Measurements from ENCODE around the gene MCF2L2.
A peak's percentile ranks its signal among the peaks of the same experiment; 100 is the strongest.
"Not testable (repeated sequence)": the region's sequence is repeated elsewhere in the genome, so short reads cannot be mapped to it uniquely, and the experiment has no call there.

MCF2L2 gene

DNA sequence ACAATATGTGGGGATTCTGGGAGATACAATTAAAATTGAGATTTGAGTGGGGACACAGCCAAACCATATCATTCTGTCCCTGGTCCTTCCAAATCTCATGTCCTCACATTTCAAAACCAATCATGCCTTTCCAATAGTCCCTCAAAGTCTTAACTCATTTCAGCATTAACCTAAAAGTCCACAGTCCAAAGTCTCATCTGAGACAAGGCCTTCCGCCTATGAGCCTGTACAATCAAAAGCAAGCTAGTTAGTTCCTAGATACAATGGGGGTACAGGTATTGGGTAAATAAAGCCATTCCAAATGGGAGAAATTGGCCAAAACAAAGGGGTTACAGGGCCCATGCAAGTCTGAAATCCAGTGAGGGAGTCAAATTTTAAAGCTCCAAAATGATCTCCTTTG is 260.4 kb downstream of the MCF2L2 start:
- DNase-seq (ENCODE audit: low read depth in 2 of 2): not testable (repeated sequence)

DNA sequence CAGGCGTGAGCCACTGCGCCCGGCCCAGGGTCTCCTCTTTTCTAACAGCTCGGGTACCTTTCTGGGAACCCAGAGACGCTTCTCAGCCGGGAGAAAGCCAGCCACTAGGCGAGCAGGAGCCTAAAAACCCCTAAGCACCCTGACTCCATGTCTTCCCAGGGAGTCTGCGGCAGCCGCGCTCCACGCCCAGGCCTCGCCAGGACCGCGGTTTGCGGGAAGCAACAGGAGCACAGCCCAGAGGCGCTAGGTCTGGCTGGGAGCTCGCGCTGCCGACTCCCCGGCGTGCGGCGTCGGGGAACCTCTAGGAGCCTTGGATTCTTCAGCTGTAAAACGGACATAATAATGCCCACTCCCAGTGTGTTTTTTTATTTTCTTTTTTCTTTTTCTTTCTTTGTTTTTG is 264.9 kb downstream of the MCF2L2 start:
- no peak for DNase-seq (ENCODE audit: low read depth in 2 of 2)

DNA sequence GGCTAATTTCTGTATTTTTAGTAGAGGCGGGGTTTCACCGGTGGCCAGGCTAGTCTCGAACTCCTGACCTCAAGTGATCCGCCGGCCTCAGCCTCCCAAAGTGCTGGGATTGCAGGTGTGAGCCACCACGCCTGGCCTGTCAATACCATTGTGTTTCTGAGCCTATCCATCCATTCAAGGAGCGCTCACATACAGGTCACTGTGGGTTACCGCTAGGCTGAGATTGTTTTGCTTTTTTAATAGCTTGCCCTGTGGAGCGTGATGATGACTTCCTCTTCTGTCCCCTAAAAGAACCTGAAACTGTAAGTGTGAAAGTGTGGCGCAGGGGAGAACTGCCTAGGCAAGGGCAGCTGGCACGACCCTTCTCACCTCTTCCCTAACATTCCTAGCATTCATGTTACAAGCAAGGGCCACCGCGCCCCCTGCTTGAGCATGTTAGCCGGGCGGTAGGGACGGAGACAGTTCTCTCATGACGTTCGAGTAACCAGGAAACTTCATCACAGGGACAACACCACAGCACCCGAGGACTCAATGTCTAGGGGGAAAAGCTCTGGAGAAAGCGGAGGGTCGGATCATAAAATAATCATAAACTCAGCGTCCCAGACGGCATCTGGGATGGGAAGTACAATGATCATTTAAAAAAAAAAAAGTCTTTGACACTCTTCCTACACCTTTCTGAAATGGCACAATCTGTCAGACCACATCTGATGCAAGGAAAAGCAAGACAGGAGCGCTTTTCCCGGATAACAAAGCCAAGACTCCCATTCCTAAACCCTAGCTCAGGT is 266.7 kb downstream of the MCF2L2 start:
- DNase-seq (ENCODE audit: low read depth in 2 of 2): no peak

DNA sequence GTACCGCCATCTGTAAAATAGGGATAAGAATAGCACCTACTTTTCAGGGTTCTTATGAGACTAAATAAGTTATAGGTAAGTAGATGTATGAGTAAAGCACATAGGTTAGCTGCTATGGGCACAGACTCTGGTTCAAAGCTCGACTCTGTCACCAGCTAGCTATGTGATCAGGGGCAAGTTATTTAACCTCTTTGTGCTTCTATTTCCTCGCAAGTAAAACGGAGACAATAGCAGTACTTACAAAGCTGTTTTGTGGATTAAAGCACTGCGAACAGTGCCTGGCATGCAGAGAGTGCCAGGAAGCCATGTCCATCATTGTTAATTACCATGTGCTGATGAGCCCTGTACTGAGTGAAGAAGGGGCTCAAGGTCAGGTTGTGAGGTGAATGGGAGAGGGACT is 267.8 kb downstream of the MCF2L2 start:
- DNase-seq (ENCODE audit: low read depth in 2 of 2): no peak

DNA sequence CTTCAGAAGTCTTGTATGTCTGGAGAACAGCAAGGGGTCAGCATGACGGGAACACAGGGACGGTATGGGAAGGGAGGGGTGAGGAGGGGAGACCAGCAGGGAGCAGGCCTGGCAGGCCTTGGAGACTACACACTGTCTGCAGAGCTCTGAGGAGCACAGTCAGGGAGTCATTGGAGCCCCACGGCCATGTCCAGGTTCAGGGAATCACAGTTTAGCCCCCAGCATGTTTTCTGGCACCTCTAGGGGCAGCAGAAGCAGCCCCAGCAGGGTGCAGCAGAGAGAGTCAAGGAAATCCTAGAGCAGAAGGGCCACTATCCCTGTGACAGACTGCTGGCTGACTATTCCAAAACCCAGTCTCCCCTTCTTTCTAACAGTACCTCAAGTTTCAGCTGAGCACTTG is 269.1 kb downstream of the MCF2L2 start:
- DNase-seq (ENCODE audit: low read depth in 2 of 2): no peak

DNA sequence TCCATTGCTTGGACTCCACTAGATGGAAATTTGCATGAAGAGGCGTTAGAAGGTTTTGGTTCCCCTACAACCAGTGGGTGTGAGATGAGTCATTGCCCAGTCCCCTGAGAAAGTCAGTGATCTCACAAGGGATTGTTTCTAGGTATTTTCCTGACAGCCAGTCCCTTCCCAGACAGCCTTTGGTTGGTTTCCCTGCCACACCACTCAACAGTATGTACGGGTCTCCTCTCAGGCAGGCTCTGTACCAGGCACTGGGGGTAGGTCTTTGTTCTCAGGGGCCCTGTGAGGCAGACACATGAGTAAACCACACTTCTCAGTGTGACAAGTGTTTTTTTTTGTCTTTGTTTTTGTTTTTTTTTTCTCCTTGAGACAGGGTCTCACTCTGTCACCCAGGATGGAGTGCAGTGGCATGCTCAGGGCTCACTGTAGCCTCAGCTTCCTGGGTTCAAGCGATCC is 269.8 kb downstream of the MCF2L2 start:
- peak; percentile 25 to 28 for DNase-seq (ENCODE audit: low read depth in 2 of 2)

DNA sequence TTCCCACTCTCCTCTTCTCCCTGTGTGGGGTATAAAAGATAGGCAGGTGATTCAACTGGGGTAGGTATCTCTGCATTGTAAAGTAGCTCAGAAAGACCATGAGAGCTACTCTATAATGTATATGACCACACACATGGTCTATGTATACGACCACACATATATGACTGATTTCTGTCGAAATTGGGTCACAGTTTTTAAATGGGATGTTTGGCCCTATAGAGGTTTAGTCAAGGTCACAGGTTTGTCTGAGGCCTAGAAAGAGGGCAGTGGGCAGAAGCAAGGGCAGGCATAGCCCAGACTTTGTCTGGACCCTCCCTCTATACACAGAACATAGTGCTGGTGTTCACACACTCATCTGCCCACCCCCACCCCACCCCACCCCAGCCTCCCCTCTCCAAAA is 270.3 kb downstream of the MCF2L2 start:
- no peak for DNase-seq (ENCODE audit: low read depth in 2 of 2)

DNA sequence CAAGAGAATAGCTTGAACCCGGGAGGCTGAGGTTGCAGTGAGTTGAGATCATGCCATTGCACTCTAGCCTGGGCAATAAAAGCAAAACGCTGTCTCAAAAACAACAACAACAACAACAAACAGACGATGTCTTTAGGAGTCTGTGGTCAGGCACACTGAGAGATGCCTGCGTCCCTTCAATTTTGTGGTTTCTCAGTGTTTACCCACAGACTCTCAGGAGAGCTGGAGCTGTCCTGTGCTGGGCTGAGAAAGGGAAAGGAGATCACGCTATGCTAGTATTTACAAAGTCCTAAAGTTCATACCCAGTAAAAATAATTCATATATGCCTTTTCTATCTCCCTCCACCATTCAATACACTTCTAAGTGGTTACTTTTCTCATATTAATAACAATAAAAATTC is 272.2 kb downstream of the MCF2L2 start:
- DNase-seq (ENCODE audit: low read depth in 2 of 2): no peak

DNA sequence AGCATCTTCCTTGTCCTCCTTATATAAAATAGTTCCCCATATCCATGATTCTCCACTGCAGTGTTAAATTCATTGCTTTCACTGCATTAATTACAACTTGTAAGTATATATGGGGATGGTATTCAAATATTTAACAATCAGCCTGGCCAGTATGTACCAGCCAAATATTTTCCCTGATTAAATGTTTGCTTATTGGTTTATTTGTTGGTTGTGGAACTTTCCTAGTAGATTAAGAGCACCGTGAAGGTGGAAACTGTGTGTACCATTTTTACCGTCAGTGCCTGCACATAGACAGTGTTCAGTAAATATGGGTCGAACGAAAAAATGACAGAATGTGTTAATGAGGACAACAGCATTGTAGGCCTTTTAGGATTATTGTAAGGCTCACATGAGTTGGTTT is 272.9 kb downstream of the MCF2L2 start:
- DNase-seq (ENCODE audit: low read depth in 2 of 2): no peak

DNA sequence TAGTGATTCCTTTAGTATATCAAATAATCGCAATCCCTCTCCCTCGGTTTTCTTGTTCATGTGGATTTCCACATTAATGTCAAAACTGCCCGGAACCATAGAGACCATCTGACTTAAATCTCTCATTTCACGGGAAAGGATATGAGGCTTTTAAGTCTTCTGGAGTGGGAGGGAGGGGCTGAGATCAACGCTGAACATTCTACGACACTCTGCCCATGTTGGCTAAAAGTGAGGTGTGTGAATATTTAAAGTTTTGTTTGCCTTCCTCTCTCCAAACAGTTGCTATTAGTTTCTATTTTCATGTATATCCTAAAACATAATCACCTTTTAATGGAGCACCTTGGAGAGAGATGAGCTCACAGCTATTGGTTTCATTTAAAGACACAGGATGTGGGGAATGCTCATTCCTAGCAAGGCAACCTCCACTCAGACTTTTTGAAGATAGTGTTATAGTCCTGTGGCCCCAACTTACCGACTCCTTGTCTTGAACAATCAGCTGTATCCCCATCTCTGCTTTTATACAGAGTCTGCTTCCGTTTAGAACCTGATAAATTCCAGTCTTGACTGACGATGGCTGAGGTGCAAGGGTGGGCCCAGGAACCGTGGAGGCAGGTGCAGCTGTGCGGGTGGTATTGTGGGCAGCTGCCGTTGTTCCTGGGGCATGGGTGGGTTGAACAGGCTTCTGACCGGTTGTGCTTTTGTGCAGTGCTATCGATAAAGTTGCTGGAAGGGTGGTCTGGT is 275.0 kb downstream of the MCF2L2 start:
- no peak for DNase-seq (ENCODE audit: low read depth in 2 of 2)

DNA sequence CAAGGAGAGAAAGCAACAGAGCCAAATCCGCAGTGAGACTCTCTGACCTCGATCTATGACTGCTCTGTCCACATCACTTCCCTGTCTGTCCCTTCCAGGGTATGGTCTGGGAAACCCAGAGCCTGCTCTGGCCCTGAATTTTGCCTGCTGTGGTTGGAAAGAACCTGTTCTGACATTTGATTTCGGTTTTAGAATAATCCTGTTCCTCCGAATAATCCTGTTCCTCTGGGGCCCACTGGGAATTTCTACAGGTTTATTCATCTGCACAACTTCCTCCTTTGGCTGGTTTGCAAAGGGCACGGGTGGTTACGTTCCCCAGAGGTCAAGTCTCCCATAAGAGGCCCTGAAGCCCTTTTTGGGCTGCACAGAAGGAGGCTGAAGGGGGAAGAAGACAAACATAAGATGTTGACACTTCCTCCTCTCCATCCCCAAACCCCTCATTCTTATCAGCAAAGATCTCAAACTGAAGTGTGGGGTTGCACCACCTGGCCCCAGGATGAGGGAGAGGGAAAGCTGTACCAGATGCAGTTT is 276.5 kb downstream of the MCF2L2 start:
- DNase-seq (ENCODE audit: low read depth in 2 of 2): no peak

DNA sequence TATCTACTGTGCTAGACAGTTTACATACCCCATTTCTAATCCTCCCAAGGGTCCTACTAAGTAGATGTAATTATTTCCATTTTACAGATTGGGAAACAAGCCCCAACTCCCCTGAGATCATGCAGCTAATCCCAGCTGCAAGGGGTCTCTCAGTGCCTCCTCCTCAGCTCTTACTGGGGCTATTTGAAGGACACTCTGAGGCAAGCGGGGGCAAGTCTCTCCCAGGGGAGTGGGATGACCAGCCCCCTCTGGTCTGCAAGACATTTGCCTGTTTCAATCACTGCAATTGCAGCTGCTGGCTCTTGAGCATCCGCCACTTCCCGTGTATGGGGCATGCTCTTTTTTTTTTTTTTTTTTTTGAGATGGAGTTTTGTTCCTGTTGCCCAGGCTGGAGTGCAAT is 277.3 kb downstream of the MCF2L2 start:
- no peak for DNase-seq (ENCODE audit: low read depth in 2 of 2)

DNA sequence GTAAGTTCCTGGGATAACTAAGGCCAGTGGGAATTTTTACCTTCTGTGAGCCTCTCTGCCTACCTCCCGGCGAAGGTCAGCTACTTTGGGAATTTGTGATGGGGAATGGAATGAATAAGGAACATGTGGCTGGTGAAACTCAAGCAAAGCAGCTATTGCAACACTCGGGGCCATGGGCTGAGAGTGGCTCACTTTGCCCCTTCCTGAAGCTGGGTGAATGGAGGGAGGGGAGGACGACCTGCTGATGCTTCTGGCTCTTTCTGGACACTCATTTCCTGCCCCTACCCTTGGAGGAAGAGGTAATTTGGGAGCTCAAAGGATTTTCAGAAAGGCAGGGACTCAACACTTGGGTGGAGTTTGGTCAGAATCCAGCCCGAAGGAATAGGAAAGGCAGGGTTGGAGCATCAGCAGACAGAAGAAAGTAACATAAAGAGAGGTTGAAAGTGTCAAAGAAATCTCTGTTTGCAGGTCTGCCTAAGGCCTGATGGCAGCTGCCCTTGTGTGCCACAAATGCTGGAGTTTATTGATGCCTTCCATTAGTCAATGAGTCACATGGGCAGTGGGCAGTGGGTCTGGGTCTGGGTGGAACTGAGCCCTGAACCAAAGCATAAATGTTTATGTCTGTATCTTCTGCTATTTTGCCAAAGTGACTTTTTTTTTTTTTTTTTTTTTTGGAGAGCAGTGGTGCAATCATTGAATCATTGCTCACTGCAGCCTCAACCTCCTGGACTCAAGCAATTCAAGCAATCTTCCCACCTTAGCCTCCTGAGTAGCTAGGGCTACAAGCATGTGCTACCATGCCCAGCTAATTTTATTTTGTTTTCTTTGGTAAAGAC is 278.3 kb downstream of the MCF2L2 start:
- DNase-seq (ENCODE audit: low read depth in 2 of 2): no peak

DNA sequence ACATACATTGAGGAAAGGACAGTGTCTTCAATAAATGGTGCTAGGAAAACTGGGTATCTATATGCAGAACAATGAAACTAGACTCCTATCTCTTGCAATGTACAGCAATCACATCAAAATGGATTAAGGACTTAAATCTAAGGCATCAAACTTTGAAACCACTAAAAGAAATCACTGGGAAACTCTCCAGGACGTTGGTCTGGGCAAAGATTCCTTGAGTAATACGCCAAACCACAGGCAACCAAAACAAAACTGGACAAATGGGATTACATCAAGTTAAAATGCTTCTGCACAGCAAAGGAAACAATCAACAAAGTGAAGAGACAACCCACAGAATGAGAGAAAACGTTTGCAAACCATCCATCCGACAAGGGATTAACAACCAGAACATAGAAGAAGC is 280.4 kb downstream of the MCF2L2 start:
- no peak for DNase-seq (ENCODE audit: low read depth in 2 of 2)

DNA sequence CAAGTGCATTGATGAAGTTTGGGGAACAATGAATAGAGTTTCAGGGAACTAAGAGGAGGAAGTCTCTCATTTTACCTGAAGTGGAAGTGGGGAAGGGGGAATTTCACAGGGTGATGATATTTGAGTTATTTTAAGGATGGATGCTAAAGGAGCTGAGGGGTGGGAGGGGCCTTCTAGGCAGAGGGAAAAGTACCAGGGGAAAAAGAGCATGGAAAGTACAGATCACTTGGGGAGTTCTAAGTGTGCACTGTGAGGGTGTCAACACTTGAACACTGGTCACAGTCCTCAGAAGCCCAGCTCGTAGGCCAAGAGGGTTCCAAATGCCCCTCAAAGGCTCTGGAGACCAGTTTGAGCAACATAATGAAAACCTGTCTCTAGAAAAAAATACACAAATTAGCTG is 284.1 kb downstream of the MCF2L2 start:
- DNase-seq (ENCODE audit: low read depth in 2 of 2): no peak

DNA sequence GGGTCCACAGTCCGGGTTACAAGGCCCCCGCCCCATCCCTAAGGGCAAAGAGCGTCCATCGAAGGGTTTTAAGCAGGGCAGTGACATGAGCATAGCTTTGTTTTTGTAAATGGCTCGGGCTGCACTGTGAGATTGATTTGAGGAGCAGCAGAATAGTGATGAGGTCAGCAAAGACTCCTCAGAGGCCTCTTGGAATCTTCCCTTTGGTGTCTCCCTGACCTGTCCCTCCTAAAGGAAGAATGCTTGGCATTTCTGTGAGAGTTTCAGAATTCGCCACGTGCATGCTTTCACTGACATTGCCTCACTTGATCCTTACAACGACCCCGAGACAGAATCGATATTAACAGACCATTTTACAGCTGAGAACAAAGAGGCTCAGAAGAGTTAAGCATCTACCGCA is 286.2 kb downstream of the MCF2L2 start:
- no peak for DNase-seq (ENCODE audit: low read depth in 2 of 2)

DNA sequence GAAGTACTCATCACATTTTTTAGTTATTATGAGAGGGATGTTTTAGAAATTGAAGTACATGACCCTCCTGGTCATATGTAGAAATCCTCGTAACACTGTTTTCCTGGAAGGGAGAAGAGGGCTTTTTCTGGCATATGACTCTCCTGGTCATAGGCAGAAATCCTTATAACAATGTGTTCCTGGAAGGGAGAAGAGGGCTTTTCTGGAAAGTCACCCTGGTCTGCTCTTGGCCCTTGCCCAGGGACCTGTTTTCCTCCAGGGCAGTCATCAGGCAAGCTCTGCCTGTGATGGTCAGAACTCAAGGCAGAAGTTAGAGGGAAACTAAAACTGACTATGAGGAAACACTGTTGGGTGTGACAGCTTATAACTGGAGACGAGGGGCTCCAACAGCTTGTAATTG is 293.6 kb downstream of the MCF2L2 start:
- DNase-seq (ENCODE audit: low read depth in 2 of 2): no peak

DNA sequence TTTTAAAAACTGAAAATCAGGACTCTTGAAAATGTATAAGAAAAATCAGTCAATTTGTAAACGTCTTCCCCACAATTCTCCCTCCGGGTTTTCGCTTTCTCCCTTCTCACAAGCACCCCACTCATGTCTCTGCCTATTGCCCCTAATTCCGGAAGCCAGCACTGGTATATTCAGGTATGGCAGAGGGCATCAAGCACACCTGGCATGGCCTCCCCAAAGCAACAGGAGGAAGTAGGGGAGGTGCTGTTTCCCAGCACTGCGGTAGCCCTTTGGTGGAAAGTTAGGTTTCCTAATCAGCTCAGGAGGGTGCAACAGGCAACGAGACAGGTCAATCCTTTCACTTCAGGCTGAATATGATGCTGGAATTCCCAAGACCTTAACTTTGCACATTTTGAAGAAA is 296.0 kb downstream of the MCF2L2 start:
- DNase-seq (ENCODE audit: low read depth in 2 of 2): no peak

DNA sequence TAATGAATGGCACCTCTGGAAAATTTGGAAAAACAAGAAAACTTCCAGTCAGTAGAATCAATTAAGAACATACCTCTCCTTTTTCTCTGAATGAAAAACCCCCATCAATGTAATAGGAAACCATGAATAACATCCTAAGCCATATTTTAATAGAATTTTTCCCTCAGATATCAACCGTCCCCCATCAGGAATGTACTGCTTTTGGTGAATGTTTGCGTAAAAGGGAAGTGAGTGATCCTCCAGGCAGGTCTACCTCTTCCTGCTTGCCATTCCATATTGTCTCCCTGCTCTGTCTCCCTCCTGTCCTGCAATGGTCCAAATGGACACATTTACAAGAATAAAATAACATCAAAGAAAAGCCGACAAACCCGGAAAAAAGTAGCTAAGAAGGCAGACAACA is 296.7 kb downstream of the MCF2L2 start:
- DNase-seq (ENCODE audit: low read depth in 2 of 2): no peak

DNA sequence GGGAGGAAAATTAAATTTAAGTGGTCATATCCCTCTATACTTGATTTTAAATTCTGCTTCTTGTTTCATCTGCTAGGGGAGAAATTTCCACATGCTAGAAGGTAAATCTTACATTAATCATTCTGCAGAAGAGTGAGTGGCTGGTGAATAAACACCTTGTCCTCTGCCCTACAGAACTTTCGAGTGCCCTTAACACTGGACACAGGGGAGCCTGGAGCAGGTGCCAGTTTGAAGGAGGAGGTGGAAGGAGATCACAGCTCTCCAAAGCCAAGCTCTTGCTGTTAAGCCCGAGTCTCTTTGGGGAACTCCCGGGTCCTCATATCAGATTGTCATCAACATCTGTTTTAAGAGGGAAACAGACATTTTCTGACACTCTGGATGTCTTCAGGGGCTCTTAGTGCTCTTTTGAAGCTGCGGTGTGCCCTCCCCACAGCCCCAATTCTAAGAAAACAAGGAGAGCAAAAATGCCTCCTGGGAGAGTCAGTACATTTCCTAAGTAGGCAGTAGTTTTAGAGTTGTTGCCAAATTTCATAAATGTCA is 297.2 kb downstream of the MCF2L2 start:
- DNase-seq (ENCODE audit: low read depth in 2 of 2): no peak

DNA sequence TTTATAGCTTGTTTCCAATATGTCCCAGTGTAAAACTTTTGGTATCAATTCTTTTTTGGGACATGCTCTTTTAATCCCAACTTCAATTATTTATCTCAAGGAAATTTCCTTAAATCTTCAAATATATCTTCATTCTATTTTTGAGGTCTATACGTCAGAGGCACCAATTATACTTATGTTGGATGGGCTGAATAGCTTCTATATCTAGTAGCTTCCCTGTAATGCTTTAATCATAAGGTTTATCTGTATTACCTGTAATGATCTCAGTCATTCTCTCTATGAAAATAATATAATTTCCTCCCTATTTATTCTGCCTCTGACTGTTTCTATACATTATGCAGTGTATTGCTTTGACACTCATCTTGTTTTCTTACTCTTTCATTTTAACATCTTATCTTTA is 299.2 kb downstream of the MCF2L2 start:
- no peak for DNase-seq (ENCODE audit: low read depth in 2 of 2)

DNA sequence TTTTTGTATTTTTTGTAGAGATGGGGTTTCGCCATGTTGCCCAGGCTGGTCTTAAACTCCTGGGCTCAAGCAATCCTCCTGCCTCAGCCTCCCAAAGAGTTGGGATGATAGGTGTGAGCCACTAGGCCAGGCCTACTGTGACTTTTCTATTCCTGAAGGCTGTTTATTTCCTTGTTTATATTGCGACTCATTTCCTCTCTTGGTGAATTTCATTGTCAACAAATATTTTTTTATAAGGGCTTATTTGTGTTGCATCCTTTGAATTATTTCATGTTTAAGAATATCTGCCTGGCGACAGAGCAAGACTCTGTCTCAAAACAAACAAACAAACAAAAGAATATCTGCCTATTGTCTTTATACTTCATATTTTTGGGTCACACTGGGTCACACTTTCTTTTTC is 299.7 kb downstream of the MCF2L2 start:
- DNase-seq (ENCODE audit: low read depth in 2 of 2): no peak

Data from stimulated activated CD8-positive, alpha-beta memory T cell treated with anti-CD3 and anti-CD28 coated beads, Interleukin-7, amount 100 ng/mL, for 4 hours (primary cell).